HepG2 (cell line): ENCODE data around the gene CASZ1. TPM values are rescaled to one million over a fixed set of nuclear protein-coding genes. Genes with fewer than 3 reads are reported as not detected.

ENCODE experiments used
- ATAC-seq: fragments of 200-7000 bp; cut with Tn5 transposase; 3 replicates; pipeline ENCODE4 v1.9.1; 2020; ENCODE audit warnings: mild to moderate bottlenecking, moderate library complexity
- BruUV-seq: library from RNA; stranded (reverse); fragments of 400-500 nt; replicated peaks from 2 replicates; lab custom pipeline; 2021; lab: Mats Ljungman, UMichigan
- CTCF ChIA-PET: fragments of 300-600 bp; formaldehyde crosslinking; extraction: SDS; loops from one replicate; lab custom pipeline; 2021; ENCODE audit warnings: low total read pairs, inconsistent platforms, low intra/inter-chr PET ratio; lab: Yijun Ruan, JAX
- POLR2A ChIA-PET: fragments of 350-600 bp; sonication (Branson Sonifier 250); formaldehyde crosslinking; loops from one replicate; lab custom pipeline; 2020; ENCODE audit warnings: antibody characterized with exemption, inconsistent platforms; lab: Yijun Ruan, JAX
- DNase-seq: peaks from one replicate; pipeline ENCODE4 v3.0.0-alpha.2; 2015; ENCODE audit warnings: low spot score
- FAIRE-seq: peaks from 3 replicates; lab custom pipeline; 2011; peaks lifted over from hg19 to GRCh38; lab: Jason Lieb, UNC
- H2AFZ ChIP-seq: one replicate; pipeline ENCODE4 v1.6.1; 2011; ENCODE audit warnings: low read length, inconsistent platforms
- H3K27ac ChIP-seq: fragments of 300-600 bp; 3 replicates; pipeline ENCODE4 v1.8.0; 2011; ENCODE audit warnings: mixed run types, mild to moderate bottlenecking, mixed read lengths, low read length, inconsistent platforms; ENCODE audit not compliant: insufficient read depth; ENCODE audit errors: extremely low read length
- H3K27me3 ChIP-seq, 2 experiments: fragments of 200-600 bp in 1 of 2; 2 replicates in 1 of 2; 3 replicates in 1 of 2; pipeline versions ENCODE4 v1.6.0 to v1.8.0; 2011; ENCODE audit warnings: low read length in 2 of 2, mild to moderate bottlenecking in 2 of 2, moderate library complexity in 2 of 2, inconsistent platforms in 1 of 2; ENCODE audit not compliant: insufficient read depth in 2 of 2, control insufficient read depth in 1 of 2
- H3K36me3 ChIP-seq, 2 experiments: fragments of 200-600 bp in 1 of 2; replicated peaks in 1 of 2; 2 replicates in 1 of 2; 3 replicates in 1 of 2; pipeline versions ENCODE4 v1.5.1 to v1.8.0; 2011; ENCODE audit warnings: low read length in 2 of 2, inconsistent platforms in 1 of 2; ENCODE audit not compliant: insufficient read depth in 2 of 2, control insufficient read depth in 1 of 2
- H3K4me1 ChIP-seq: 2 replicates; pipeline ENCODE4 v1.5.1; 2012; ENCODE audit warnings: low read length, inconsistent platforms; ENCODE audit not compliant: insufficient read depth
- H3K4me2 ChIP-seq: 2 replicates; pipeline ENCODE4 v1.6.0; 2011; ENCODE audit warnings: low read depth, low read length, inconsistent platforms
- H3K4me3 ChIP-seq, 3 experiments: fragments of 200-600 bp in 1 of 3; sonication (generic), shearing (Covaris generic) in 1 of 3; replicated peaks in 1 of 3; 2 replicates each; pipeline ENCODE4 v1.5.1; 2011 to 2016; ENCODE audit warnings: low read length in 3 of 3, inconsistent platforms in 2 of 3, low read depth in 2 of 3, mild to moderate bottlenecking in 2 of 3, control low read depth in 1 of 3, mixed read lengths in 1 of 3; ENCODE audit not compliant: insufficient read depth in 1 of 3
- H3K79me2 ChIP-seq: one replicate; pipeline ENCODE4 v1.6.1; 2011; ENCODE audit warnings: low read length, inconsistent platforms; ENCODE audit not compliant: insufficient read depth
- H3K9ac ChIP-seq: 2 replicates; pipeline ENCODE4 v1.6.0; 2011; ENCODE audit warnings: mild to moderate bottlenecking, low read depth, low read length, inconsistent platforms; ENCODE audit not compliant: insufficient read depth
- H3K9me3 ChIP-seq: 2 replicates; pipeline ENCODE4 v1.5.1; 2012; ENCODE audit warnings: mild to moderate bottlenecking, low read length
- H4K20me1 ChIP-seq: 2 replicates; pipeline ENCODE4 v1.6.0; 2011; ENCODE audit warnings: inconsistent platforms, mild to moderate bottlenecking, low read length, moderate library complexity; ENCODE audit not compliant: insufficient read depth
- IKZF4 ChIP-seq: sonication (generic); formaldehyde crosslinking; IDR thresholded peaks from 2 replicates; pipeline ENCODE4 v1.5.1; 2020; ENCODE audit warnings: borderline replicate concordance, mild to moderate bottlenecking, low read depth, missing genetic modification reagents; ENCODE audit errors: not compliant biosample characterization
- NCOA2 ChIP-seq: sonication (generic); formaldehyde crosslinking; IDR thresholded peaks from 2 replicates; pipeline ENCODE4 v1.8.0; 2022; ENCODE audit warnings: inconsistent platforms
- ZBTB7A ChIP-seq: sonication (generic); formaldehyde crosslinking; IDR thresholded peaks from 2 replicates; pipeline ENCODE4 v1.8.0; 2022; ENCODE audit warnings: mild to moderate bottlenecking, missing genetic modification reagents
- ZFP36L2 ChIP-seq: sonication (generic); formaldehyde crosslinking; IDR thresholded peaks from 2 replicates; pipeline ENCODE4 v1.4.0; 2020; ENCODE audit warnings: missing genetic modification reagents
- ZMYM4 ChIP-seq: sonication (generic); formaldehyde crosslinking; IDR thresholded peaks from 2 replicates; pipeline ENCODE4 v1.8.1; 2023; ENCODE audit warnings: mild to moderate bottlenecking, missing genetic modification reagents
- ZNF24 ChIP-seq: fragments of 450-650 bp; IDR thresholded peaks from 2 replicates; pipeline ENCODE4 v1.6.1; 2017; ENCODE audit warnings: antibody characterized with exemption, mild to moderate bottlenecking
- ZNF326 ChIP-seq: sonication (generic); formaldehyde crosslinking; IDR thresholded peaks from 2 replicates; pipeline ENCODE4 v1.4.0; 2020; ENCODE audit warnings: missing genetic modification reagents, borderline replicate concordance
- ZNF350 ChIP-seq: sonication (generic); formaldehyde crosslinking; IDR thresholded peaks from 2 replicates; pipeline ENCODE4 v1.4.0; 2020; ENCODE audit warnings: mild to moderate bottlenecking, low read depth, missing genetic modification reagents, borderline replicate concordance
- ZNF703 ChIP-seq: sonication (generic); formaldehyde crosslinking; IDR thresholded peaks from 2 replicates; pipeline ENCODE4 v1.5.1; 2020; ENCODE audit warnings: missing genetic modification reagents, mild to moderate bottlenecking, moderate library complexity, borderline replicate concordance
- ZNF75D ChIP-seq: sonication (generic); formaldehyde crosslinking; IDR thresholded peaks from 2 replicates; pipeline ENCODE4 v1.8.1; 2023; ENCODE audit warnings: missing genetic modification reagents, mild to moderate bottlenecking, borderline replicate concordance
- WGBS: methylation state at CpG from one replicate; pipeline ENCODE4 v1.1.6; 2017; ENCODE audit warnings: low lambda C conversion rate; 5-methylcytosine and 5-hydroxymethylcytosine counted together
- in situ Hi-C: cut with HindIII; loops from 2 replicates; pipeline ENCODE4 v1.10.0; 2017; ENCODE audit warnings: low pct_unique_long_range_greater_than_20kb; ENCODE audit not compliant: extremely low pct_ligation_motif_present
- intact Hi-C: fragments of 100-400 bp; cut with micrococcal nuclease; formaldehyde crosslinking; loops from one replicate; pipeline ENCODE4 v1.10.0; 2022; ENCODE audit not compliant: unreplicated experiment
- polyA plus RNA-seq, 8 experiments: library from polyadenylated mRNA; depleted of rRNA in 3 of 8; stranded (reverse) in 7 of 8; unstranded in 1 of 8; fragments of >200 nt; fragmentation: Illumina TruSeq in 4 of 8; extraction: Trizol in 4 of 8; gene quantifications; 2 replicates each; pipeline versions ENCODE4 v1.2.1 to v1.2.3, GENCODE V29; 2011 to 2016; ENCODE audit warnings: low read depth in 4 of 8, missing spikeins in 1 of 8, mixed read lengths in 1 of 8; ENCODE audit not compliant: insufficient read depth in 1 of 8
- total RNA-seq, 5 experiments: library from RNA; depleted of rRNA; stranded (reverse); fragments of >200 nt; fragmentation: Illumina TruSeq; extraction: Trizol; gene quantifications; 2 replicates each; pipeline ENCODE4 v1.2.3, GENCODE V29; 2016; ENCODE audit warnings: low read depth in 1 of 5
- TF ChIP-seq, protein P1 (sequence below): IDR thresholded peaks from 2 replicates; pipeline ENCODE4 v1.6.1; 2016; ENCODE audit warnings: low read depth, borderline replicate concordance
- TF ChIP-seq, protein P2 (sequence below): IDR thresholded peaks from 2 replicates; pipeline ENCODE4 v1.6.1; 2016; ENCODE audit warnings: mild to moderate bottlenecking, missing biosample characterization, missing genetic modification reagents
- TF ChIP-seq, protein P3 (sequence below): sonication (generic); formaldehyde crosslinking; IDR thresholded peaks from 2 replicates; pipeline ENCODE4 v1.4.0; 2020; ENCODE audit warnings: missing genetic modification reagents, mild to moderate bottlenecking, borderline replicate concordance
- TF ChIP-seq, protein P4 (sequence below): sonication (generic); formaldehyde crosslinking; IDR thresholded peaks from 2 replicates; pipeline ENCODE4 v1.8.0; 2022; ENCODE audit warnings: missing genetic modification reagents, mild to moderate bottlenecking, inconsistent platforms, borderline replicate concordance
- TF ChIP-seq, protein P5 (sequence below): sonication (generic); formaldehyde crosslinking; IDR thresholded peaks from 2 replicates; pipeline ENCODE4 v1.9.0; 2021; ENCODE audit warnings: missing genetic modification reagents, borderline replicate concordance

The CASZ1 gene
- total and polyA plus RNA-seq, 2 of the 13 experiments (the other 11 are each of a cell fraction or from before 2014, with no cell fraction given) = 1.9 to 3.7 TPM

DNA sequence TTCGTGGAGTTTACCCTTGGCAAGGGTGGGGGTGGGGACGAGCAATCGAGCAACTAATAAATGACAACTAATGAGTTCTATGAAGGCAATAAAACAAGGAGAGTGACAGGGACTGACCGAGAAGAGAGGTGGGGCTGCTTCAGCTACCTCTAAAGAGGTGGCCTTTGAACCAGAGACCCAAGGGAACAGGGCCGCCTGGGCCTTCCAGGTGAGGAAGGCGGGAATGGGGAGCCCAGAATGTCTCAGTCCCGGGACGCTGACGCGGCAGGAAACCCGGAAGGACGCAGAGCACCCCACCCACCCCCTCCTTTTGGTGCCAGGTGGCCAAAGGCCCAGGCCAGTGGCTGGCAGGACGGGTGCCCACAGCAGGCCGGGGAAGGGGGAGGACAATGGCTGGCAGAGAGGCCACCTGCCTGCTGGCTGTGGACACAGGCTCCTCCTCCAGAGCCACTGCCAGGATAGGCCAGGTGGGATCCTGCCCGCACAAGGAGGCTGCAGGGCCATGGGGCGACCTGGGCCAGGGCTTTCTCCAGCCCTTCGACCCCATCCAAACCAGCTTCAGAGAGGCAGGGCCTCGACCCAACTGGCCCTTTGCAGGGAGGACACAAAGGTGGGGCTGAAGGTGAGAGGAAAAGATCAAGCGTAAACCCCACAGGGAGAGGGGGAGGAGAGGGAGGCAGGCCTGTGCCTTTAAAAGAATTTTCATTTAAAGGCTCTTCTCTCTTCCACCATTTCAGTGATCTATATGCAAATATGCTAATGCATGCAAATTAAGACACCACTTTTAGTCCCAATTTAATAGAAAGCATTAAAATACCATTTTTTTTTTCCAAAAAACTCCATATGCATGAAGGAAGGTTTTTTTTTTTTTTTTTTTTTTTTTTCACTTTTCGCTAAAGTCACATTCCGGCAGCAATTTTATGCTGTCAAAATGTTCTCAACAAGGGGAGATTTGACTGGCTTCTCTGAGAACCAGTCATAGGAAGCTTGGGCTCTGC is 58.1 kb downstream of the CASZ1 start:
- in situ Hi-C loops = no loop called here
- BruUV-seq = no TSS peak
- TF ChIP-seq ZNF75D (CRISPR knock-in tag) (no peak), ZNF350 (CRISPR knock-in tag) (0 out of 2 replicates have a peak, but pooled peaks have one; percentile 20), ZNF703 (CRISPR knock-in tag) (no peak), ZFP36L2 (no peak), ZBTB7A (no peak), NCOA2 (CRISPR knock-in tag) (no peak), ZNF326 (CRISPR knock-in tag) (no peak), ZMYM4 (CRISPR knock-in tag) (no peak), ZNF24 (no peak), IKZF4 (CRISPR knock-in tag) (no peak)
- TF ChIP-seq, protein P1, sequence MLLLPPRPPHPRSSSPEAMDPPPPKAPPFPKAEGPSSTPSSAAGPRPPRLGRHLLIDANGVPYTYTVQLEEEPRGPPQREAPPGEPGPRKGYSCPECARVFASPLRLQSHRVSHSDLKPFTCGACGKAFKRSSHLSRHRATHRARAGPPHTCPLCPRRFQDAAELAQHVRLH (CRISPR knock-in tag) = no peak
- TF ChIP-seq, protein P2, sequence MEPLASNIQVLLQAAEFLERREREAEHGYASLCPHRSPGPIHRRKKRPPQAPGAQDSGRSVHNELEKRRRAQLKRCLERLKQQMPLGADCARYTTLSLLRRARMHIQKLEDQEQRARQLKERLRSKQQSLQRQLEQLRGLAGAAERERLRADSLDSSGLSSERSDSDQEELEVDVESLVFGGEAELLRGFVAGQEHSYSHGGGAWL (CRISPR knock-in tag) = no peak
- TF ChIP-seq, protein P3, sequence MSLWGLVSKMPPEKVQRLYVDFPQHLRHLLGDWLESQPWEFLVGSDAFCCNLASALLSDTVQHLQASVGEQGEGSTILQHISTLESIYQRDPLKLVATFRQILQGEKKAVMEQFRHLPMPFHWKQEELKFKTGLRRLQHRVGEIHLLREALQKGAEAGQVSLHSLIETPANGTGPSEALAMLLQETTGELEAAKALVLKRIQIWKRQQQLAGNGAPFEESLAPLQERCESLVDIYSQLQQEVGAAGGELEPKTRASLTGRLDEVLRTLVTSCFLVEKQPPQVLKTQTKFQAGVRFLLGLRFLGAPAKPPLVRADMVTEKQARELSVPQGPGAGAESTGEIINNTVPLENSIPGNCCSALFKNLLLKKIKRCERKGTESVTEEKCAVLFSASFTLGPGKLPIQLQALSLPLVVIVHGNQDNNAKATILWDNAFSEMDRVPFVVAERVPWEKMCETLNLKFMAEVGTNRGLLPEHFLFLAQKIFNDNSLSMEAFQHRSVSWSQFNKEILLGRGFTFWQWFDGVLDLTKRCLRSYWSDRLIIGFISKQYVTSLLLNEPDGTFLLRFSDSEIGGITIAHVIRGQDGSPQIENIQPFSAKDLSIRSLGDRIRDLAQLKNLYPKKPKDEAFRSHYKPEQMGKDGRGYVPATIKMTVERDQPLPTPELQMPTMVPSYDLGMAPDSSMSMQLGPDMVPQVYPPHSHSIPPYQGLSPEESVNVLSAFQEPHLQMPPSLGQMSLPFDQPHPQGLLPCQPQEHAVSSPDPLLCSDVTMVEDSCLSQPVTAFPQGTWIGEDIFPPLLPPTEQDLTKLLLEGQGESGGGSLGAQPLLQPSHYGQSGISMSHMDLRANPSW (CRISPR knock-in tag) = no peak
- TF ChIP-seq, protein P4, sequence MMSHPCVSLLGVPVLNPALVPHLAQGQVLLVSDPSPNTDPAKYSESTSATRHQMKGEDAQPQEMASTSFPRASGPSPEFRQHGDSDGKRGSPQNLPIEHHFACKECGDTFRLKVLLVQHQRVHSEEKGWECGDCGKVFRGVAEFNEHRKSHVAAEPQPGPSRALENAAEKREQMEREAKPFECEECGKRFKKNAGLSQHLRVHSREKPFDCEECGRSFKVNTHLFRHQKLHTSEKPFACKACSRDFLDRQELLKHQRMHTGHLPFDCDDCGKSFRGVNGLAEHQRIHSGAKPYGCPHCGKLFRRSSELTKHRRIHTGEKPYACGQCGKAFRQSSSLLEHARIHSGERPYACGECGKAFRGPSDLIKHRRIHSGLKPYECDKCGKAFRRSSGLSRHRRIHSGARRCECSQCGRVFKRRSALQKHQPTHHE = no peak
- TF ChIP-seq, protein P5, sequence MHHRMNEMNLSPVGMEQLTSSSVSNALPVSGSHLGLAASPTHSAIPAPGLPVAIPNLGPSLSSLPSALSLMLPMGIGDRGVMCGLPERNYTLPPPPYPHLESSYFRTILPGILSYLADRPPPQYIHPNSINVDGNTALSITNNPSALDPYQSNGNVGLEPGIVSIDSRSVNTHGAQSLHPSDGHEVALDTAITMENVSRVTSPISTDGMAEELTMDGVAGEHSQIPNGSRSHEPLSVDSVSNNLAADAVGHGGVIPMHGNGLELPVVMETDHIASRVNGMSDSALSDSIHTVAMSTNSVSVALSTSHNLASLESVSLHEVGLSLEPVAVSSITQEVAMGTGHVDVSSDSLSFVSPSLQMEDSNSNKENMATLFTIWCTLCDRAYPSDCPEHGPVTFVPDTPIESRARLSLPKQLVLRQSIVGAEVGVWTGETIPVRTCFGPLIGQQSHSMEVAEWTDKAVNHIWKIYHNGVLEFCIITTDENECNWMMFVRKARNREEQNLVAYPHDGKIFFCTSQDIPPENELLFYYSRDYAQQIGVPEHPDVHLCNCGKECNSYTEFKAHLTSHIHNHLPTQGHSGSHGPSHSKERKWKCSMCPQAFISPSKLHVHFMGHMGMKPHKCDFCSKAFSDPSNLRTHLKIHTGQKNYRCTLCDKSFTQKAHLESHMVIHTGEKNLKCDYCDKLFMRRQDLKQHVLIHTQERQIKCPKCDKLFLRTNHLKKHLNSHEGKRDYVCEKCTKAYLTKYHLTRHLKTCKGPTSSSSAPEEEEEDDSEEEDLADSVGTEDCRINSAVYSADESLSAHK (CRISPR knock-in tag) = no peak

More for the DNA sequence above, 58.1 kb downstream of the CASZ1 start:
- intact Hi-C loops = no loop called here
- no peak overlapping the region for H3K9ac ChIP-seq
- peaks cover 17% of the 10 kb centered on the region for H3K4me1 ChIP-seq
- no peak overlapping the region for H2AFZ ChIP-seq
- CTCF ChIA-PET = no interaction called here
- H3K36me3 ChIP-seq = no peaks in the 10 kb centered on the region
- H4K20me1 ChIP-seq = no peaks in the 10 kb centered on the region
- POLR2A ChIA-PET = no interaction called here
- no peaks in the 10 kb centered on the region for H3K79me2 ChIP-seq
- 37% methylated on average over 17 of the region's 21 CpGs for WGBS
- no peak overlapping the region for H3K27ac ChIP-seq
- H3K9me3 ChIP-seq = no peaks in the 10 kb centered on the region
- no peak overlapping the region; a peak in 1 of 6 replicates for H3K4me3 ChIP-seq
- FAIRE-seq (no peak), ATAC-seq (peak; percentile 36), DNase-seq (no peak)
- peaks cover 1 to 23% of the 10 kb centered on the region in 2 experiments; a peak in 4 of 5 replicates for H3K27me3 ChIP-seq
- peak overlapping the region; percentile 34 for H3K4me2 ChIP-seq
